ENCODE results near the gene UBP1. TPM values are rescaled to one million over a fixed set of nuclear protein-coding genes. Genes with fewer than 3 reads are reported as not detected.
"Not testable (repeated sequence)": the region's sequence is repeated elsewhere in the genome, so short reads cannot be mapped to it uniquely, and the experiment has no call there.

The UBP1 gene
- total and polyA plus RNA-seq, 4 donors = 36.8 to 80.3 (median 69.3) TPM

GRCh38 chr3:33438881-33439545 is 1.2 kb downstream of the UBP1 start:
- peak overlapping the region; percentile 94 for H3K27ac ChIP-seq (ENCODE audit: low read depth, low read length)
- peak overlapping the region; percentile 87 for H3K4me3 ChIP-seq (ENCODE audit: low read depth, low read length)
- H3K4me1 ChIP-seq (ENCODE audit: control insufficient read depth, insufficient read depth, low read length) = peaks cover 9% of the 10 kb centered on the region
- peak in 3 of 6 donors; percentile 6 to 64 (median 21) for DNase-seq (ENCODE audit: low read depth in 4 of 6, low spot score in 6 of 6)
- H3K27me3 ChIP-seq (ENCODE audit: control insufficient read depth, insufficient read depth, low read length) = no peaks in the 10 kb centered on the region
- H3K9me3 ChIP-seq (ENCODE audit: control insufficient read depth, insufficient read depth, low read length) = no peaks in the 10 kb centered on the region
- no peaks in the 10 kb centered on the region for H3K36me3 ChIP-seq (ENCODE audit: control insufficient read depth, insufficient read depth, low read length)
- WGBS (ENCODE audit: insufficient coverage) = 0% methylated on average over 7 of the region's 12 CpGs

- DNase-seq (ENCODE audit: low read depth in 4 of 6, low spot score in 6 of 6) = peak in 4 of 6 donors; percentile 4 to 45 (median 12)
- peak overlapping the region; percentile 94 for H3K27ac ChIP-seq (ENCODE audit: low read depth, low read length)
- no peaks in the 10 kb centered on the region for H3K27me3 ChIP-seq (ENCODE audit: control insufficient read depth, insufficient read depth, low read length)
- WGBS (ENCODE audit: insufficient coverage) = 0% methylated on average over 3 of the region's 4 CpGs
- peak overlapping the region; percentile 87 for H3K4me3 ChIP-seq (ENCODE audit: low read depth, low read length)
- H3K9me3 ChIP-seq (ENCODE audit: control insufficient read depth, insufficient read depth, low read length) = no peaks in the 10 kb centered on the region
- H3K4me1 ChIP-seq (ENCODE audit: control insufficient read depth, insufficient read depth, low read length) = peaks cover 9% of the 10 kb centered on the region
- no peaks in the 10 kb centered on the region for H3K36me3 ChIP-seq (ENCODE audit: control insufficient read depth, insufficient read depth, low read length)
These were observed 1.9 kb downstream of the UBP1 start for GRCh38 chr3:33438284-33438668.

GRCh38 chr3:33437556-33438283 is 2.5 kb downstream of the UBP1 start:
- H3K27ac ChIP-seq (ENCODE audit: low read depth, low read length) = peak overlapping the region; percentile 94
- no peaks in the 10 kb centered on the region for H3K27me3 ChIP-seq (ENCODE audit: control insufficient read depth, insufficient read depth, low read length)
- no peaks in the 10 kb centered on the region for H3K36me3 ChIP-seq (ENCODE audit: control insufficient read depth, insufficient read depth, low read length)
- WGBS (ENCODE audit: insufficient coverage) = 80% methylated on average over 1 of the region's 3 CpGs
- peaks cover 9% of the 10 kb centered on the region for H3K4me1 ChIP-seq (ENCODE audit: control insufficient read depth, insufficient read depth, low read length)
- DNase-seq (ENCODE audit: low read depth in 4 of 6, low spot score in 6 of 6) = peak in 1 of 6 donors; percentile 8
- no peaks in the 10 kb centered on the region for H3K9me3 ChIP-seq (ENCODE audit: control insufficient read depth, insufficient read depth, low read length)
- H3K4me3 ChIP-seq (ENCODE audit: low read depth, low read length) = peak overlapping the region; percentile 87

DNA sequence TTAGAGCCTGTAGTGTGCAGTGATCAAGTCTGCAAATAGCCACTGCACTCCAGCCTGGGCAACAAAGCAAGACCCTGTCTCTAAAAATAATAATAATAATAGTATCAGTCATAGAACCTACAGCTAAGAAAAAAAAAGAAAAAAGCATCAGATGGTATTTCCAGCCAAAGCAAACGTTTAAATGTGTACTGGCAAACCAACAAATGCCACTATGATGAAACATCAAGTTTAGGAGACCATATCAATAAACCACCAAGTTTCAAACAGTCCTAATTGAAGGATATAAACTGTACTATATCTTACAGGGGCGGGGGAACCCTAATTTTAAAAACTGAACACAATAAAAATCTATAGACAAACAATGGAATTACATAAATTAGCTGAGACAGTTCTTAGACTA is 6.4 kb downstream of the UBP1 start:
- no peak for DNase-seq (ENCODE audit: low read depth in 4 of 6, low spot score in 6 of 6)
- Histone ChIP-seq H3K4me1 (ENCODE audit: control insufficient read depth, insufficient read depth, low read length) (peaks cover 3% of the 10 kb centered on the region), H3K36me3 (ENCODE audit: control insufficient read depth, insufficient read depth, low read length) (no peaks in the 10 kb centered on the region), H3K27ac (ENCODE audit: low read depth, low read length) (no peak overlapping the region), H3K4me3 (ENCODE audit: low read depth, low read length) (no peak overlapping the region), H3K27me3 (ENCODE audit: control insufficient read depth, insufficient read depth, low read length) (no peaks in the 10 kb centered on the region), H3K9me3 (ENCODE audit: control insufficient read depth, insufficient read depth, low read length) (no peaks in the 10 kb centered on the region)
- no CpG with 5 or more reads among the region's 2 CpGs for WGBS (ENCODE audit: insufficient coverage)

GRCh38 chr3:33430571-33430970 is 9.6 kb downstream of the UBP1 start:
- no peaks in the 10 kb centered on the region for H3K27me3 ChIP-seq (ENCODE audit: control insufficient read depth, insufficient read depth, low read length)

GRCh38 chr3:33430061-33430460 is 10.1 kb downstream of the UBP1 start:
- Histone ChIP-seq H3K4me1 (ENCODE audit: control insufficient read depth, insufficient read depth, low read length) (no peaks in the 10 kb centered on the region), H3K36me3 (ENCODE audit: control insufficient read depth, insufficient read depth, low read length) (no peaks in the 10 kb centered on the region), H3K27me3 (ENCODE audit: control insufficient read depth, insufficient read depth, low read length) (no peaks in the 10 kb centered on the region), H3K4me3 (ENCODE audit: low read depth, low read length) (no peak overlapping the region), H3K27ac (ENCODE audit: low read depth, low read length) (no peak overlapping the region), H3K9me3 (ENCODE audit: control insufficient read depth, insufficient read depth, low read length) (no peaks in the 10 kb centered on the region)
- DNase-seq (ENCODE audit: low read depth in 4 of 6, low spot score in 6 of 6) = no peak
- no CpG with 5 or more reads among the region's 1 CpG for WGBS (ENCODE audit: insufficient coverage)

More at GRCh38 chr3:33430571-33430970, 9.6 kb downstream of the UBP1 start:
- H3K9me3 ChIP-seq (ENCODE audit: control insufficient read depth, insufficient read depth, low read length) = no peaks in the 10 kb centered on the region
- H3K27ac ChIP-seq (ENCODE audit: low read depth, low read length) = no peak overlapping the region
- H3K4me1 ChIP-seq (ENCODE audit: control insufficient read depth, insufficient read depth, low read length) = no peaks in the 10 kb centered on the region
- no peak overlapping the region for H3K4me3 ChIP-seq (ENCODE audit: low read depth, low read length)
- 78% methylated on average over 4 of the region's 4 CpGs for WGBS (ENCODE audit: insufficient coverage)
- no peaks in the 10 kb centered on the region for H3K36me3 ChIP-seq (ENCODE audit: control insufficient read depth, insufficient read depth, low read length)
- DNase-seq (ENCODE audit: low read depth in 4 of 6, low spot score in 6 of 6) = no peak

- not testable (repeated sequence) for H3K4me1 ChIP-seq (ENCODE audit: control insufficient read depth, insufficient read depth, low read length); H3K27ac ChIP-seq (ENCODE audit: low read depth, low read length); H3K9me3 ChIP-seq (ENCODE audit: control insufficient read depth, insufficient read depth, low read length); DNase-seq (ENCODE audit: low read depth in 4 of 6, low spot score in 6 of 6); H3K4me3 ChIP-seq (ENCODE audit: low read depth, low read length); H3K36me3 ChIP-seq (ENCODE audit: control insufficient read depth, insufficient read depth, low read length); H3K27me3 ChIP-seq (ENCODE audit: control insufficient read depth, insufficient read depth, low read length)
- WGBS (ENCODE audit: insufficient coverage) = 92% methylated on average over 1 of the region's 2 CpGs
These were observed 10.9 kb downstream of the UBP1 start for GRCh38 chr3:33429306-33429705.

GRCh38 chr3:33428734-33429133 is 11.5 kb downstream of the UBP1 start:
- no peaks in the 10 kb centered on the region for H3K27me3 ChIP-seq (ENCODE audit: control insufficient read depth, insufficient read depth, low read length)
- DNase-seq (ENCODE audit: low read depth in 4 of 6, low spot score in 6 of 6) = no peak
- H3K27ac ChIP-seq (ENCODE audit: low read depth, low read length) = no peak overlapping the region
- no peak overlapping the region for H3K4me3 ChIP-seq (ENCODE audit: low read depth, low read length)
- peaks cover 5% of the 10 kb centered on the region for H3K36me3 ChIP-seq (ENCODE audit: control insufficient read depth, insufficient read depth, low read length)
- H3K4me1 ChIP-seq (ENCODE audit: control insufficient read depth, insufficient read depth, low read length) = no peaks in the 10 kb centered on the region
- no peaks in the 10 kb centered on the region for H3K9me3 ChIP-seq (ENCODE audit: control insufficient read depth, insufficient read depth, low read length)
- WGBS (ENCODE audit: insufficient coverage) = 90% methylated on average over 6 of the region's 7 CpGs

DNA sequence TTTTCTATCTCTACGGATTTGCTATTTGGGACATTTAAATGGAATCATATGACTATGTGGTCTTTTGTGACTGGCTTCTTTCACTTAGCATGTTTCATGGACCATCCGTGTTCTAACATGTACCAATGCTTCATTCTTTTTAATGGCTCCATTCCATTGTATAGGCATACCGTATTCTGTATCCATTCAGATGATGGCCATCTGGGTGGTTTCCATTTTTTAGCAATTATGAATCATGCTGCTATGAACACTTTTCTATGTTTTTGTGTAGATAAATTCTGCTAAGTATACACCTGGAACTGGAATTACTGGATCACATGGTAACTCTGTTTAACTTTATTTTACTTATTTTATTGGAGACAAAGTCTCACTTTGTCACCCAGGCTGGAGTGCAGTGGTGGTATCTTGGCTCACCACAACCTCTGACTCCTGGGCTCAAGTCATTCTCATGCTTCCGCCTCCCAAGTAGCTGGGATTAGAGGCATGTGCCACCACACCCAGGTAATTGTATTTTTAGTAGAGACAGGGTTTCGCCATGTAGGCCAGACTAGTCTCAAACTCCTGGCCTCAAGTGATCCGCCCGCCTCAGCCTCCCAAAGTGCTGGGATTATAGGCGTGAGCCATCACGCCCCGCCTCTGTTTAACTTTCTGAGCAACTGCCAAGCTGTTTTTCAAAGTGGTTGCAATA is 13.4 kb downstream of the UBP1 start:
- H3K27me3 ChIP-seq (ENCODE audit: control insufficient read depth, insufficient read depth, low read length) = no peaks in the 10 kb centered on the region
- H3K27ac ChIP-seq (ENCODE audit: low read depth, low read length) = no peak overlapping the region
- H3K36me3 ChIP-seq (ENCODE audit: control insufficient read depth, insufficient read depth, low read length) = peaks cover 11% of the 10 kb centered on the region
- no peaks in the 10 kb centered on the region for H3K9me3 ChIP-seq (ENCODE audit: control insufficient read depth, insufficient read depth, low read length)
- DNase-seq (ENCODE audit: low read depth in 4 of 6, low spot score in 6 of 6) = no peak
- H3K4me1 ChIP-seq (ENCODE audit: control insufficient read depth, insufficient read depth, low read length) = no peaks in the 10 kb centered on the region
- WGBS (ENCODE audit: insufficient coverage) = no CpG with 5 or more reads among the region's 10 CpGs
- H3K4me3 ChIP-seq (ENCODE audit: low read depth, low read length) = no peak overlapping the region
